Measurements from ENCODE around the gene AKAP6.

- TF ChIP-seq CTCF (IDR thresholded peaks at IDR 0.05; ENCODE audit: low read depth, low read length, poor library complexity, severe bottlenecking) (no peak), EZH2phosphoT487 (IDR thresholded peaks at IDR 0.05; ENCODE audit: borderline replicate concordance, low read length) (no peak)
Measured at GRCh38 chr14:32706721-32707519, 377.8 kb downstream of the AKAP6 start.
